Nephron progenitor cell (in vitro differentiated cells): ENCODE results near the gene CLEC2L.
"Not testable (repeated sequence)": the region's sequence is repeated elsewhere in the genome, so short reads cannot be mapped to it uniquely, and the experiment has no call there.

Source experiments
- DNase-seq: peaks from one replicate; pipeline ENCODE4 v3.0.0; 2021
- H3K27ac Mint-ChIP-seq: 2 replicates; pipeline ENCODE4 v1.8.0; 2021; ENCODE audit warnings: mild to moderate bottlenecking, moderate library complexity, mixed read lengths
- H3K27me3 Mint-ChIP-seq: 2 replicates; pipeline ENCODE4 v1.8.0; 2021; ENCODE audit warnings: mild to moderate bottlenecking, low read depth, mixed read lengths; ENCODE audit not compliant: poor library complexity
- H3K36me3 Mint-ChIP-seq: 2 replicates; pipeline ENCODE4 v1.8.0; 2021; ENCODE audit warnings: low read depth, mixed read lengths
- H3K4me1 Mint-ChIP-seq: 2 replicates; pipeline ENCODE4 v1.8.0; 2021; ENCODE audit warnings: mixed read lengths
- H3K4me3 Mint-ChIP-seq: 2 replicates; pipeline ENCODE4 v1.8.0; 2021; ENCODE audit warnings: mild to moderate bottlenecking, moderate library complexity, mixed read lengths
- H3K9me3 Mint-ChIP-seq: 2 replicates; pipeline ENCODE4 v1.8.0; 2021; ENCODE audit warnings: mild to moderate bottlenecking, moderate library complexity, mixed read lengths
- TF ChIP-seq, protein P1 (sequence below): fragments of 200-600 bp; sonication (generic); IDR thresholded peaks from 2 replicates; pipeline ENCODE4 v1.5.0; 2021; ENCODE audit warnings: antibody characterized with exemption

Gene CLEC2L

DNA sequence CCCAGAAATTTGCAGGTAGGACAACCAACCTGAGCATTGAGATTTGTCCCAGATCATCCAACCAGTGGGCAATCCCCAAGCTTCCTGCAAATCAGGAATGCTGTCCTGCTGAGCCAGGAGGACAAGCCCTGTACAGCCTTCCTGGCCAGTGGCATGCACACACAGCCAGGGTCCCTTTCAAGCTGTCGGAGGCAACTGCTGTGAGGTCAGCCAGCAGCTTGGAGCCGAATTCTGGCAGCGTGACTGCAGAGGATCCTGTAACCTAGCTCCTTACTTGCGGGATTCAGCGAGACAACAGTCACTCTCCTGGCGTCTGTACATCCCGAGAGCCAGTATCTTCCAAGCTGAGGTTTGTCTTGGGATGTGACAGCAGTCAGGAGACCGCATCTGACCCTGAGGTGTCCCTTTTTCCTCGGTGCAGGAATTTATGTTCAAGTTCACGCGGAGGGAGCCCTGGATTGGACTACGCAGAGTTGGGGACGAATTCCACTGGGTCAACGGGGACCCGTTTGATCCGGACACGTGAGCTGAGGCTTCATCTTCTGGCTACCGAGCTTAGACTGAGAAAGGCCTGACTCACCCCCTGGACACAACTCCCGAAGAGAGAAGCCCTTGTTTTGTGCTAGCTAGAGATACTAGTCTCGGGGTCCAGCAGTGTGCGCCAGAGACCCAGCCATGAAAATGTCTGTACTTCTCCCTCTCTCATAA, 18.3 kb downstream of the CLEC2L start:
- Mint-ChIP-seq H3K27ac (no peak overlapping the region), H3K4me1 (no peaks in the 10 kb centered on the region), H3K4me3 (no peak overlapping the region), H3K36me3 (no peaks in the 10 kb centered on the region), H3K9me3 (no peaks in the 10 kb centered on the region), H3K27me3 (peaks cover 26% of the 10 kb centered on the region)
- TF ChIP-seq, protein P1, sequence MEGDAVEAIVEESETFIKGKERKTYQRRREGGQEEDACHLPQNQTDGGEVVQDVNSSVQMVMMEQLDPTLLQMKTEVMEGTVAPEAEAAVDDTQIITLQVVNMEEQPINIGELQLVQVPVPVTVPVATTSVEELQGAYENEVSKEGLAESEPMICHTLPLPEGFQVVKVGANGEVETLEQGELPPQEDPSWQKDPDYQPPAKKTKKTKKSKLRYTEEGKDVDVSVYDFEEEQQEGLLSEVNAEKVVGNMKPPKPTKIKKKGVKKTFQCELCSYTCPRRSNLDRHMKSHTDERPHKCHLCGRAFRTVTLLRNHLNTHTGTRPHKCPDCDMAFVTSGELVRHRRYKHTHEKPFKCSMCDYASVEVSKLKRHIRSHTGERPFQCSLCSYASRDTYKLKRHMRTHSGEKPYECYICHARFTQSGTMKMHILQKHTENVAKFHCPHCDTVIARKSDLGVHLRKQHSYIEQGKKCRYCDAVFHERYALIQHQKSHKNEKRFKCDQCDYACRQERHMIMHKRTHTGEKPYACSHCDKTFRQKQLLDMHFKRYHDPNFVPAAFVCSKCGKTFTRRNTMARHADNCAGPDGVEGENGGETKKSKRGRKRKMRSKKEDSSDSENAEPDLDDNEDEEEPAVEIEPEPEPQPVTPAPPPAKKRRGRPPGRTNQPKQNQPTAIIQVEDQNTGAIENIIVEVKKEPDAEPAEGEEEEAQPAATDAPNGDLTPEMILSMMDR = no peak
- DNase-seq = no peak

DNA sequence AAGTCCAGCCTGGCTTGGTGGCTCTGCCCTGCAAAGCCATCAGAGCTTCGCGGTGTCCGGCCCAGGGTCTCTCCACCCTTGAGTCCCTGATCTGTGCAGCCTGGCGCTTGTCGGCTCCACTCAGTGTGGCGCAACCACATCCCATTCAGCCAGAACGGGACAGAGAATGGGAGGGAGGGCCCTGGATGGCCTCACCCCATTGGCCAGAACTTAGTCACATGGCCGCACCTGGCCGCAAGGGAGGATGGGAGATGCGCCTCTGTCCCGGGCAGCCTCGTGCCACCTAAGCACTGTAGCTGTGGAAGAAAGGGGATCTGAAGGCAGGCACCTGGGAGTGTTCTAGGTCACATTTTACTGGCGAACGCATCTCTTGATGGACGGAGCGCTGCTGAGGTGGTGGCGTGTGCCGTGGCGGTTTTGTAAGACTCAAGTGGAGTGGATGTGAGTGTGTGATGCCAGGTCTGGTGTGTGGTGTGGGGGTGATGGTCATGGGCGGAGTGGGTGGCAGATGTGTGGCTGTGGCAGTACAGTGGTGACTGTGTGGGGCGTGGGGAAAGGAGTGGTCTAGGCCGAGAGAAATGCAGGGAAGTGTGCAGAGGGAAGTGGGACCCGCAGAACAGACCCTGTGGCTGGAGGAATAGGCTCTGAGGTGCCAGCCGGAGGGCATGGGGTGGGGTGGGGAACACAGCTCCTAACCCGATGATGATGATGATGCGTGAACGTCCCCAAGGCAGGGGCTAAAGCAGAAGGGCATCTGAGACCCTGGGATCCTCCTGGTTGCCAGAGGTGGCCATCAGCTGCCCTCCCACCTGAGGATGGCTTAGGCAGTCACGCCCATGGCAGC, 19.0 kb downstream of the CLEC2L start:
- Mint-ChIP-seq H3K27ac (no peak overlapping the region), H3K4me3 (no peak overlapping the region), H3K9me3 (no peaks in the 10 kb centered on the region), H3K4me1 (no peaks in the 10 kb centered on the region), H3K27me3 (peaks cover 26% of the 10 kb centered on the region), H3K36me3 (no peaks in the 10 kb centered on the region)
- no peak for DNase-seq
- TF ChIP-seq, protein P1 = no peak

DNA sequence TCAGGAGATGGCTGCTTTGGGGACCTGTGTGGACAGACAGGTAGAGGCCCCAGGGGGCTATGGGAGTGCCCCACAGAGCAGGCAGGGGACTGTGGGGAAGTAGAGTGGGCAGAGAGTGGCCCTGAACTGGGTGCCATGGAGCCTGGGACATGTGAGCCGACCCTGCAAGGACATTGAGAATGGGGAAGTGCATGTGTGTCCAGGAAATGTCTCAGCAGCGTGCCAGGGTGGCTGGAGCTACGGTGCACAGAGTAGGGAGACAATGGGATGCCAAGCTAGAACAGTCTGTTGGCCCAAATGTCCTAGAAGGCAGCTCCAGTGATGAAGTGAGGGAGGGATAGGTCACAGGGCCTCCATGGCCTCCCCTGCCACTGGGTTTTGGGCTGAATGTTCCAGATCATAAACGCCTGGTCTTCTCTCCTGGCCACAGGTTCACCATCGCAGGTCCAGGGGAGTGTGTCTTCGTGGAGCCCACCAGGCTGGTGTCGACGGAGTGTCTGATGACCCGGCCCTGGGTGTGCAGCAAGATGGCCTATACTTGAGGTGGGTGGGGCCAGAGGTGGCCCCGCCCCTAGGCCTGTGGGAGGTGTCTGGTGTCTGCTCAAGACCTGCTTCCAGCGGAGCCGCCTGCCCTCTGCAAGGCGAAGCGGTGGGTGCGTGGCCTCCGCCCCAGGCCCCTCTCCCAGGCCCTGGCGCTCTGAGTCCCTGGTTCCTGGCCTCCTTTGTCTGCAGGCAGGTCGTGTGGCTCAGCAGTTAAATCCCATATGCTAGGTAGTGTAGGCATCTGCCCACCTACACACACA, 20.5 kb downstream of the CLEC2L start:
- Mint-ChIP-seq H3K27ac (no peak overlapping the region), H3K27me3 (peaks cover 19% of the 10 kb centered on the region), H3K9me3 (no peaks in the 10 kb centered on the region), H3K36me3 (no peaks in the 10 kb centered on the region), H3K4me3 (no peak overlapping the region), H3K4me1 (no peaks in the 10 kb centered on the region)
- TF ChIP-seq, protein P1 = no peak
- DNase-seq = peak; percentile 31

DNA sequence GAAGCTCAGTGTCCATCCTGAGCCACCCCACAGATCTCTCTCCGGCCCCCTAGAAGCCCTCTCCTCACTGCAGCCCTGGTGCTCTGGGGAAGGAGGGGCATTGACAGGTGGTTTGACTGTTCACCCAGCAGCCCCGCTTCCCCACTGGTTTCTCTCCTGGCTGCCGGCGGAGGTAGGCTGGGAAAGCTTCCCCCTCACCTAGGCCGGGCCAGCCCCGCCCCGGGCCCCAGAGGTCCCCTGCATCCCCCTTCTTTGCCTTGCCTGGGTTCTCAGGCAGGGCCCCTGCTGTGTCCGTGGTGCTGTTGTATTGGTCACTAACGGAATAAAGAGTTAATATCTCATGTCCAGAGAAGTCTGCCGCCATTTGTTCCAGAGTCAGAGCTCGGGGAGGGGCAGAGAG, 21.2 kb downstream of the CLEC2L start:
- Mint-ChIP-seq H3K9me3 (no peaks in the 10 kb centered on the region), H3K27ac (no peak overlapping the region), H3K4me1 (no peaks in the 10 kb centered on the region), H3K4me3 (no peak overlapping the region), H3K27me3 (peaks cover 14% of the 10 kb centered on the region), H3K36me3 (no peaks in the 10 kb centered on the region)
- DNase-seq = no peak
- TF ChIP-seq, protein P1 = no peak

DNA sequence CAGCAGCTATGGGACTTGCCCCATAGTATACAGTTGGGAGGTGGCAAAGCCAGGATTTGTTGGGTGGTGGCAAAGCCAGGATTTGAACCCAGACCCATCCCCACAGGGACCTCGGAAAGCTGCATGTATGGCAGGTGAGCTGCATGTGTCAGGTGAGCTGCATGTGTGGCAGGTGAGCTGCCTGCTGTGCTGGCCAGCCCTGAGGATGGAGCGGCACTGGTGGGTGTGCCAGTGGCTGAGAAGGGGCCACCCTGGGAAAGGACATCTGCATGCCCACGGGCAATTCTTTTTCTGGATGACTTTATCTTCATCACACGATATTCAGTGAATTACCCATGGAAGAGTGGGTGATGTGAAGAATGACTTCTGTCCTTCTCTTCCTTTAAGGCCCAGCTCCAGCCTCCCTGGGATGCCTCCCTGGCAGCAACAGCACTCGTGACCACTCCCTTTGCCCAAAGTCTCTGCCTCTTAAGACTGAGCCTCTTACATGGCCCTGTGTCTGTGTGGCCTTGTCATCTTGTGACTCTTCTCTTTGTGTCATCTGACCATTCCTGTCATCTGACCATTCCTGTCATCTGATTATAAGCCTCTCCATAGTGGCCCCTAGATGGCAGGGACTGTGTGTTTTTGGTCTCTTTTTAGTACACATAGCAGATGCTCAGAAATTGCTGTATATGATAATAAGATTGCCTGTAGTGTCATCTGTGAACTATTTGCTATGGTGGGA, 25.0 kb downstream of the CLEC2L start:
- no peak overlapping the region for H3K4me3 Mint-ChIP-seq
- peaks cover 3% of the 10 kb centered on the region for H3K27me3 Mint-ChIP-seq
- no peaks in the 10 kb centered on the region for H3K36me3 Mint-ChIP-seq
- no peak overlapping the region for H3K27ac Mint-ChIP-seq
- H3K4me1 Mint-ChIP-seq = no peaks in the 10 kb centered on the region
- no peak for DNase-seq
- H3K9me3 Mint-ChIP-seq = no peaks in the 10 kb centered on the region
- TF ChIP-seq, protein P1 = no peak

DNA sequence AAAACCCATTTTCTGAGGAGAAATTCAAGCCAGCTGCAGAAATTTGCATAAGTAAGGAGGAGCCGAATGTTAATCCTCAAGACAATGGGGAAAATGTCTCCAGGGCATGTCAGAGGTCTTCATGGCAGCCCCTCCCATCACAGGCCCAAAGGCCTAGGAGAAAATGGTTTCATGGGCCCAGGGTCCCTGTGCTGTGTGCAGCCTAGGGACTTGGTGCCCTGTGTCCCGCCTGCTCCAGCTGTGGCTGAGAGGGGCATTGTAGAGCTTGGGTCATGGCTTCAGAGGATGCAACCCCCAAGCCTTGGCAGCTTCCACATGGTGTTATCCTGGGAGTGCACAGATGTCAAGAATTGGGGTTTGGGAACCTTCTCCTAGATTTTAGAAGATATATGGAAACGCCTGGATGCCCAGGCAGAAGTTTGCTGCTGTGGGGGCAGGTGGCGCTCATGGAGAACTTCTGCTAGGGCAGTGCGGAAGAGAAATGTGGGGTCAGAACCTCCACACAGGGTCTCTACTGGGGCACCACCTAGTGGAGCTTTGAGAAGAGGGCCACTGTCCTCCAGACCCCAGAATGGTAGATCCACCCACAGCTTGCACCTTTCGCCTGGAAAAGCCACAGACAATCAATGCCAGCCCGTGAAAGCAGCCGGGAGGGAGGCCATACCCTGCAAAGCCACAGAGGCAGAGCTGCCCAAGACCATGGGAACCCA, 30.7 kb downstream of the CLEC2L start:
- not testable (repeated sequence) for H3K27ac Mint-ChIP-seq, DNase-seq, H3K4me3 Mint-ChIP-seq, H3K36me3 Mint-ChIP-seq
- Mint-ChIP-seq H3K9me3 (peaks cover 13% of the 10 kb centered on the region), H3K27me3 (peaks cover 13% of the 10 kb centered on the region), H3K4me1 (peaks cover 13% of the 10 kb centered on the region)
